Suprapubic skin (tissue), 4 donors: Measurements from ENCODE around the gene SEPTIN12. TPM values are rescaled to one million over a fixed set of nuclear protein-coding genes. Genes with fewer than 3 reads are reported as not detected.

ENCODE experiments used
- DNase-seq, 2 donors: peaks; one replicate each; pipeline ENCODE4 v3.0.0-alpha.2; 2019; ENCODE audit warnings: low spot score in 2 of 2
- H3K27ac ChIP-seq: fragments of 200-600 bp; sonication (generic); one replicate; pipeline ENCODE4 v1.5.1; 2019
- H3K27me3 ChIP-seq: fragments of 200-600 bp; sonication (generic); one replicate; pipeline ENCODE4 v1.5.1; 2019
- H3K36me3 ChIP-seq: fragments of 200-600 bp; sonication (generic); one replicate; pipeline ENCODE4 v1.5.1; 2019
- H3K4me1 ChIP-seq: fragments of 200-600 bp; sonication (generic); one replicate; pipeline ENCODE4 v1.5.1; 2019
- H3K4me3 ChIP-seq: fragments of 200-600 bp; sonication (generic); one replicate; pipeline ENCODE4 v1.5.1; 2019; ENCODE audit warnings: mild to moderate bottlenecking
- H3K9me3 ChIP-seq: fragments of 200-600 bp; sonication (generic); one replicate; pipeline ENCODE4 v1.5.1; 2019
- EP300 ChIP-seq: sonication (generic); formaldehyde crosslinking; IDR thresholded peaks from one replicate; pipeline ENCODE4 v1.6.1; 2017; ENCODE audit warnings: antibody characterized with exemption
- POLR2A ChIP-seq, 2 donors: fragments of 450-650 bp; IDR thresholded peaks; one replicate each; pipeline ENCODE4 v1.6.1; 2017; ENCODE audit warnings: antibody characterized with exemption in 2 of 2, mild to moderate bottlenecking in 2 of 2, moderate library complexity in 2 of 2
- POLR2AphosphoS5 ChIP-seq, 3 donors: sonication (generic); formaldehyde crosslinking; IDR thresholded peaks; one replicate each; pipeline ENCODE4 v1.6.1; 2017; ENCODE audit warnings: antibody characterized with exemption in 3 of 3
- WGBS: methylation state at CpG from one replicate; pipeline ENCODE4 v1.1.5; 2018; 5-methylcytosine and 5-hydroxymethylcytosine counted together
- total RNA-seq, 4 donors: library from RNA; depleted of rRNA; stranded (reverse); fragments of >200 nt; gene quantifications; one replicate each; pipeline ENCODE4 v1.1.0, GENCODE V29; 2016
- TF ChIP-seq, protein P1 (sequence below), 2 donors: fragments of 200-600 bp in 1 of 2; fragments of 450-650 bp in 1 of 2; sonication (generic) in 1 of 2; IDR thresholded peaks; one replicate each; pipeline ENCODE4 v1.5.1; 2016 to 2019; ENCODE audit warnings: antibody characterized with exemption in 2 of 2, mild to moderate bottlenecking in 1 of 2, moderate library complexity in 1 of 2

Gene SEPTIN12
- total RNA-seq, 4 donors from 2014 or later: not detected

DNA sequence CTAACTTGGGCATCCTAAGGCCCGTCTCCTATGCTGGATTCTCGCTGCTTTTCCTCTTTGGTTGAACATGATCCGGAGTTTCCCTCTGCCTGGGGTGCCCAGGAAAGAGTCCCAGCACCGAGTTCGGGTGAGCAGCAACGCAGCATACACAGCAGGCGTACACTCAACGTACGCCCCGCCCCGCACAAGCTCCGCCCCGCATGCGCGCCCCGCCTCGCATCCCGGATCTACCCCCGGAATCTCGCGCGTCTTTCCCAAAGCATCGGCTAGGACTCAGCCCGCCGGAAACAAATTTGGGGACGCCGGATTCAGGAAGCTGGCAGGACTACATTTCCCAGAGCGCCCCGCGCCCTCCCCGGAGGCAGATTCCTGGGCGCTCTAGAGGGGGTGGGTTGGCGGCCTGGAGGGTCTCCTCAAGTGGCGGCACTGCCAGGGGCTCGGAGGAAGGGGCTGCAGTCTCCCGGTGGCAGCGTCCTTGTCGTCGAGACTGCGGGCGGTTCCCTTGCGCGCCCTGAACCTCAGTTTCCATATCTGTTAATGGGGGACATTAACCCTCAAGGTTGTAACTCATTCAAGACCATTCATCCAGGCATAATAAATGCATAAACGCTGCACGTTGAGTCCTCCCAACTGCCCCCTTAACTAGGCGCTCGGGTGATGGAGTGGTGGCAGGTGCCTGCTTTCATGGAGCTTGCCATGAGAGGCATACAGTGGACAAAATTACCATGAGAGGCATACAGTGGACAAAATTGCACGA, 19.4 kb downstream of the SEPTIN12 start:
- H3K9me3 ChIP-seq: no peaks in the 10 kb centered on the region
- no peaks in the 10 kb centered on the region for H3K27me3 ChIP-seq
- DNase-seq: peak; percentile 98 to 99
- peak overlapping the region; percentile 89 for H3K27ac ChIP-seq
- peaks cover 35% of the 10 kb centered on the region for H3K4me1 ChIP-seq
- WGBS: 15% methylated on average over 10 of the region's 48 CpGs
- peak; percentile 36 to 48 for TF ChIP-seq POLR2A (IDR thresholded peaks at IDR 0.05)
- TF ChIP-seq, protein P1, sequence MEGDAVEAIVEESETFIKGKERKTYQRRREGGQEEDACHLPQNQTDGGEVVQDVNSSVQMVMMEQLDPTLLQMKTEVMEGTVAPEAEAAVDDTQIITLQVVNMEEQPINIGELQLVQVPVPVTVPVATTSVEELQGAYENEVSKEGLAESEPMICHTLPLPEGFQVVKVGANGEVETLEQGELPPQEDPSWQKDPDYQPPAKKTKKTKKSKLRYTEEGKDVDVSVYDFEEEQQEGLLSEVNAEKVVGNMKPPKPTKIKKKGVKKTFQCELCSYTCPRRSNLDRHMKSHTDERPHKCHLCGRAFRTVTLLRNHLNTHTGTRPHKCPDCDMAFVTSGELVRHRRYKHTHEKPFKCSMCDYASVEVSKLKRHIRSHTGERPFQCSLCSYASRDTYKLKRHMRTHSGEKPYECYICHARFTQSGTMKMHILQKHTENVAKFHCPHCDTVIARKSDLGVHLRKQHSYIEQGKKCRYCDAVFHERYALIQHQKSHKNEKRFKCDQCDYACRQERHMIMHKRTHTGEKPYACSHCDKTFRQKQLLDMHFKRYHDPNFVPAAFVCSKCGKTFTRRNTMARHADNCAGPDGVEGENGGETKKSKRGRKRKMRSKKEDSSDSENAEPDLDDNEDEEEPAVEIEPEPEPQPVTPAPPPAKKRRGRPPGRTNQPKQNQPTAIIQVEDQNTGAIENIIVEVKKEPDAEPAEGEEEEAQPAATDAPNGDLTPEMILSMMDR (IDR thresholded peaks at IDR 0.05): no peak
- no peak for TF ChIP-seq EP300
- peak in 1 of 3 donors; percentile 38 for TF ChIP-seq POLR2AphosphoS5 (IDR thresholded peaks at IDR 0.05)
- H3K36me3 ChIP-seq: peaks cover 8% of the 10 kb centered on the region
- H3K4me3 ChIP-seq: peak overlapping the region; percentile 92

DNA sequence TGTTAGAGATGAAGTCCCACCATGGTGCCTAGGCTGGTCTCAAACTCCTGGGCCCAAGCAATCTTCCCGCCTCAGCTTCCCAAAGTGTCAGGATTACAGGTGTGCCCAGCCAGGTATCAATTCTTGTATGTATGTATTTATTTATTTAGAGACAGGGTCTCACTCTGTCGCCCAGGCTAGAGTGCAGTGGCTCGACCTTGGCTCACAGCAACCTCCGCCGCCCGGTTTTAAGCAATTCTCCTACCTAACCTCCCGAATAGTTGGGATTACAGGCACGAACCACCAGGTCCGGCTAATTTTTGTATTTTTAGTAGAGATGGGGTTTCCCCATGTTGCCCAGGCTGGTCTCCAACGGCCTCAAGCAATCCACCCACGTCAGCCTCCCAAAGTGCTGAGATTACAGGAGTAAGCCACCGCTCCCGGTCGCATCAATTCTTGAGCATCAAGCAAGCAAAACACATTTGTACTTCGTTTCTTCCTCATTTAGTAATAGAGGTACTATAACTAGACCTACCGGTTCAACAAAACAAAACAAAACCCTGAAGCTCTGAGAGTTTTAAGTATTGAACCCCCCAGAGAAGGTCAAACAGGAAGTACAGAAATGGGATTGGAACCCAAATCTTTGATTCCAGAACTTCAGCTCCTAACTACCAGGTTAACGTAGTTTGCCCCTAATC, 20.1 kb downstream of the SEPTIN12 start:
- H3K27me3 ChIP-seq: no peaks in the 10 kb centered on the region
- H3K4me1 ChIP-seq: peaks cover 35% of the 10 kb centered on the region
- H3K36me3 ChIP-seq: peaks cover 15% of the 10 kb centered on the region
- H3K4me3 ChIP-seq: peak overlapping the region; percentile 92
- no peak for DNase-seq
- TF ChIP-seq POLR2AphosphoS5 (IDR thresholded peaks at IDR 0.05) (no peak), EP300 (no peak), POLR2A (IDR thresholded peaks at IDR 0.05) (no peak)
- TF ChIP-seq, protein P1 (IDR thresholded peaks at IDR 0.05): no peak
- 38% methylated on average over 17 of the region's 17 CpGs for WGBS
- no peaks in the 10 kb centered on the region for H3K9me3 ChIP-seq
- peak overlapping the region; percentile 89 for H3K27ac ChIP-seq

GRCh38 chr16:4766875-4767628, 21.1 kb downstream of the SEPTIN12 start, which contains the start of gene ZNF500:
Gene ZNF500, minus strand, starts transcription at chr16:4767162. Its CDS starts 1,184 bp downstream, at chr16:4765978.
- no peaks in the 10 kb centered on the region for H3K27me3 ChIP-seq
- no peaks in the 10 kb centered on the region for H3K9me3 ChIP-seq
- peaks cover 35% of the 10 kb centered on the region for H3K4me1 ChIP-seq
- peak within 1 kb of the TSS; percentile 89 for H3K27ac ChIP-seq
- H3K36me3 ChIP-seq: peaks cover 25% of the 10 kb centered on the region
- TF ChIP-seq POLR2A (IDR thresholded peaks at IDR 0.05): peak in 1 of 2 donors; percentile 16
- TF ChIP-seq EP300: no peak
- TF ChIP-seq POLR2AphosphoS5 (IDR thresholded peaks at IDR 0.05): peak in 2 of 3 donors; percentile 6 to 29
- DNase-seq: peak; percentile 99
- WGBS: 6% methylated on average over 36 of the region's 72 CpGs
- H3K4me3 ChIP-seq: peak within 1 kb of the TSS; percentile 92

GRCh38 chr16:4765511-4766474, 22.4 kb downstream of the SEPTIN12 start:
- no peaks in the 10 kb centered on the region for H3K9me3 ChIP-seq
- peak overlapping the region; percentile 92 for H3K4me3 ChIP-seq
- TF ChIP-seq, protein P1 (IDR thresholded peaks at IDR 0.05): no peak
- no peak for TF ChIP-seq POLR2A (IDR thresholded peaks at IDR 0.05)
- TF ChIP-seq EP300: no peak
- no peak for TF ChIP-seq POLR2AphosphoS5 (IDR thresholded peaks at IDR 0.05)
- no peaks in the 10 kb centered on the region for H3K27me3 ChIP-seq
- no peak overlapping the region for H3K27ac ChIP-seq
- H3K36me3 ChIP-seq: peaks cover 38% of the 10 kb centered on the region
- 38% methylated on average over 7 of the region's 26 CpGs for WGBS
- DNase-seq: no peak
- H3K4me1 ChIP-seq: peaks cover 35% of the 10 kb centered on the region

GRCh38 chr16:4763791-4764190, 24.4 kb downstream of the SEPTIN12 start:
- no peak overlapping the region for H3K4me3 ChIP-seq
- H3K36me3 ChIP-seq: peaks cover 58% of the 10 kb centered on the region
- no peak overlapping the region for H3K27ac ChIP-seq
- no peak for DNase-seq
- H3K9me3 ChIP-seq: no peaks in the 10 kb centered on the region
- 94% methylated on average over 3 of the region's 7 CpGs for WGBS
- TF ChIP-seq, protein P1 (IDR thresholded peaks at IDR 0.05): no peak
- TF ChIP-seq POLR2AphosphoS5 (IDR thresholded peaks at IDR 0.05) (no peak), POLR2A (IDR thresholded peaks at IDR 0.05) (no peak), EP300 (no peak)
- no peaks in the 10 kb centered on the region for H3K27me3 ChIP-seq
- H3K4me1 ChIP-seq: peaks cover 32% of the 10 kb centered on the region
